Uterus (tissue), 4 donors: Measurements from ENCODE around the gene BDKRB1. TPM values are rescaled to one million over a fixed set of nuclear protein-coding genes. Genes with fewer than 3 reads are reported as not detected.

Experiments used
- DNase-seq, 2 donors: peaks; one replicate each; pipeline ENCODE4 v3.0.0-alpha.2; 2019 to 2020
- H3K27ac ChIP-seq, 2 donors: fragments of 200-600 bp; sonication (generic); 1 replicate in 1 of 2; 2 replicates in 1 of 2; pipeline ENCODE4 v1.5.1; 2016 to 2018
- H3K27me3 ChIP-seq, 2 donors: fragments of 200-600 bp; sonication (generic); one replicate each; pipeline ENCODE4 v1.5.1; 2018 to 2019; ENCODE audit warnings: control low read depth in 1 of 2
- H3K36me3 ChIP-seq, 2 donors: fragments of 200-600 bp; sonication (generic); one replicate each; pipeline ENCODE4 v1.5.1; 2019; ENCODE audit warnings: control low read depth in 1 of 2
- H3K4me1 ChIP-seq, 2 donors: fragments of 200-600 bp; sonication (generic); one replicate each; pipeline ENCODE4 v1.5.1; 2018 to 2019; ENCODE audit warnings: control low read depth in 1 of 2
- H3K4me3 ChIP-seq, 2 donors: fragments of 200-600 bp; sonication (generic); 1 replicate in 1 of 2; 2 replicates in 1 of 2; pipeline ENCODE4 v1.5.1; 2018 to 2019; ENCODE audit warnings: mild to moderate bottlenecking in 1 of 2
- H3K9me3 ChIP-seq, 2 donors: fragments of 200-600 bp; sonication (generic); one replicate each; pipeline ENCODE4 v1.5.1; 2019; ENCODE audit warnings: control low read depth in 1 of 2
- POLR2A ChIP-seq, 2 donors: fragments of 450-650 bp; IDR thresholded peaks; one replicate each; pipeline ENCODE4 v1.6.1; 2016; ENCODE audit warnings: antibody characterized with exemption in 2 of 2, mild to moderate bottlenecking in 1 of 2, moderate library complexity in 1 of 2
- intact Hi-C: fragments of 100-400 bp; cut with DNase I; formaldehyde crosslinking; loops from one replicate; pipeline ENCODE4 v1.15.1; 2023; ENCODE audit warnings: low total_unique reads
- total RNA-seq, 4 donors: library from RNA; depleted of rRNA in 3 of 4; stranded (reverse); fragments of >200 nt in 3 of 4; gene quantifications; one replicate each; pipeline versions ENCODE4 v1.1.0 to v1.2.4, GENCODE V29; 2014 to 2023
- TF ChIP-seq, protein P1 (sequence below), 4 experiments: fragments of 200-600 bp in 2 of 4; fragments of 450-650 bp in 2 of 4; sonication (generic) in 2 of 4; IDR thresholded peaks; one replicate each; pipeline ENCODE4 v1.5.1; 2016 to 2019; ENCODE audit warnings: antibody characterized with exemption in 4 of 4, mild to moderate bottlenecking in 2 of 4, moderate library complexity in 1 of 4
- donor health status: DM: yes; HTN: yes; CAD: no.

The BDKRB1 gene
- total RNA-seq, 4 donors from 2014 or later, result 0.83 to 3.7 TPM; not detected in 2

DNA sequence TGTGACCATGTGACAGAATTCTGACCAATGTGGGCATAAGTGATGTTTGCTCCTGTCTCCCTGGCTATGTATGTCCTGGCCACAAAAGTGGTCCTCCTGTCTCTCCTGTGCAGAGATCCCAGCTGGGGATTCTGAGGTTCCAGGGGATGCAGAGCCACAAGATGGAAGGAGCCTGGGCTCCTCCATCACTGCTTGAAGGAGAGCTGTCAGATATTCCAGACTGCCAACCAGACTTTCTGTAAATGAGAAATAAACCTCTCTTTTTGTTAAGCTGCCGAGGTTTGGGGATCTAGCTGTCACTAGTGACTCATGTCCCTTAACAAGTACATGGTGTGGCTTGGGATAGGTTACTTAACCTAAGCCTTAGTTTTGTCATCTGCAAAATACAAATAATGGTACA lies 21.9 kb downstream of the BDKRB1 start:
- Histone ChIP-seq H3K4me1 (no peaks in the 10 kb centered on the region), H3K27ac (no peak overlapping the region), H3K4me3 (no peak overlapping the region), H3K27me3 (no peaks in the 10 kb centered on the region), H3K9me3 (no peaks in the 10 kb centered on the region), H3K36me3 (no peaks in the 10 kb centered on the region)
- TF ChIP-seq POLR2A (IDR thresholded peaks at IDR 0.05), result no peak
- TF ChIP-seq, protein P1, sequence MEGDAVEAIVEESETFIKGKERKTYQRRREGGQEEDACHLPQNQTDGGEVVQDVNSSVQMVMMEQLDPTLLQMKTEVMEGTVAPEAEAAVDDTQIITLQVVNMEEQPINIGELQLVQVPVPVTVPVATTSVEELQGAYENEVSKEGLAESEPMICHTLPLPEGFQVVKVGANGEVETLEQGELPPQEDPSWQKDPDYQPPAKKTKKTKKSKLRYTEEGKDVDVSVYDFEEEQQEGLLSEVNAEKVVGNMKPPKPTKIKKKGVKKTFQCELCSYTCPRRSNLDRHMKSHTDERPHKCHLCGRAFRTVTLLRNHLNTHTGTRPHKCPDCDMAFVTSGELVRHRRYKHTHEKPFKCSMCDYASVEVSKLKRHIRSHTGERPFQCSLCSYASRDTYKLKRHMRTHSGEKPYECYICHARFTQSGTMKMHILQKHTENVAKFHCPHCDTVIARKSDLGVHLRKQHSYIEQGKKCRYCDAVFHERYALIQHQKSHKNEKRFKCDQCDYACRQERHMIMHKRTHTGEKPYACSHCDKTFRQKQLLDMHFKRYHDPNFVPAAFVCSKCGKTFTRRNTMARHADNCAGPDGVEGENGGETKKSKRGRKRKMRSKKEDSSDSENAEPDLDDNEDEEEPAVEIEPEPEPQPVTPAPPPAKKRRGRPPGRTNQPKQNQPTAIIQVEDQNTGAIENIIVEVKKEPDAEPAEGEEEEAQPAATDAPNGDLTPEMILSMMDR (IDR thresholded peaks at IDR 0.05), result no peak
- no peak for DNase-seq
- intact Hi-C loops, result loop anchor here (5.0 kb wide), 1 partner anchor 171 kb away; no protein-coding TSS in a partner anchor

DNA sequence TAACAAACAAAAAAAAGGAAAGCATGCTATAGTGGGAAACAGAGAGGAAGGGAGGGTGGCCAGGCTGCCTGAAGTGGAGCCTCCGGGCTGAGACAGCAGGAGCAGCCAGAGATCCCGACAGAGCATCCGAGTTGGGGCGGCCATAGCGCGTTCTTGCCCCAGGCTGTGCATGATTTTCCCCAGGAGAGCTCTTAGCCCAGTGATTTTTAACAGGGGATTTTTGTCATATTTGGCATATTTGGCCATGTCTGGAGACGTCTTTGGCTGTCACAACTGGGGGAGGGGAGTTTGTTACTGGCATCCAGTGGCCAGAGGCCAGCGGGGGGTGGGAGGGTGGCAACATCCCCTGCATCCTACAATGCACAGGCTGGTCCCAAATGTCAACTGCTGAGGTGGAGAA lies 23.6 kb downstream of the BDKRB1 start:
- intact Hi-C loops, result loop anchor here (5.0 kb wide), 1 partner anchor 172 kb away; no protein-coding TSS in a partner anchor
- H3K36me3 ChIP-seq, result no peaks in the 10 kb centered on the region
- no peak for DNase-seq
- TF ChIP-seq POLR2A (IDR thresholded peaks at IDR 0.05), result no peak
- TF ChIP-seq, protein P1 (IDR thresholded peaks at IDR 0.05), result no peak
- no peak overlapping the region for H3K27ac ChIP-seq
- H3K9me3 ChIP-seq, result no peaks in the 10 kb centered on the region
- no peaks in the 10 kb centered on the region for H3K27me3 ChIP-seq
- no peaks in the 10 kb centered on the region for H3K4me1 ChIP-seq
- no peak overlapping the region for H3K4me3 ChIP-seq

DNA sequence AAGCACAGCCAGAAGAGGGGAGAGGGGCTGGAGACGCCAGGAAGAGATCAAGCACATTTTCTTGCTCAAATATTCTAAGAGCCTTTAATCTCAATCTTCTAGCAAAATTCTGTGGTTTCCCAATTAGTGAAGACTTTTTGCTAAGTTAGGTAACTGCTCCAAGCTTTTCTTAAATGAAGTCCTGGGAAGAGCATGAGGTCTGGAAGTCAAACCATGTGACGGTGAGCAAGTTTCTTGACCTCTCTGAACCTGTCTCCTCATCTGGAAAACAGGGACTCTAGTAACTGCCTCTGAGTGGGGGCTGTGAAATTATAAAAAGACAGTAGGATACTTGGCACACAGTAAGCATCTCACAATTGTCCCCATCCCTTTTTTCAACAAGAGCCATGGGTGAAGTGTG lies 24.1 kb downstream of the BDKRB1 start:
- H3K4me3 ChIP-seq, result no peak overlapping the region
- H3K9me3 ChIP-seq, result no peaks in the 10 kb centered on the region
- no peak overlapping the region for H3K27ac ChIP-seq
- no peaks in the 10 kb centered on the region for H3K4me1 ChIP-seq
- no peak for DNase-seq
- no peaks in the 10 kb centered on the region for H3K36me3 ChIP-seq
- intact Hi-C loops, result no loop called here
- no peaks in the 10 kb centered on the region for H3K27me3 ChIP-seq
- TF ChIP-seq, protein P1 (IDR thresholded peaks at IDR 0.05), result no peak
- TF ChIP-seq POLR2A (IDR thresholded peaks at IDR 0.05), result no peak

DNA sequence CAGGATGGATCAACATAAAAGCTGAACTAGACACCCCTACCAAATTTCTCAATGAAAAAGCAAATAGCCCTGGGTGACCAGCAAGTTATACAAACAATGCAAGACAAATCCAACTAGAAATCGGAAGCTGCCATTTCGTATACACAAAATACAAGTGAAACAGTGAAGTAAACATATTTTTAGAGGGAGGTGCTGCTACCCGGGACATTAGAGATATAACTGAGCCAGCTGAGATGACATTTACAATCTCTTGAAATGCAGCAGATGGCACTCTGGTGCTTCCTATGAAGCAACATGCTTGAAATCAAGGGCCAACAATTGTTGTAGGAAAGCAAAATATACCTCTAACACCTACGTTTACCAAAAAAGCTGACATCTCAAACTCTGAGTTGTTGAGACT lies 25.5 kb downstream of the BDKRB1 start:
- no peak for TF ChIP-seq POLR2A (IDR thresholded peaks at IDR 0.05)
- TF ChIP-seq, protein P1 (IDR thresholded peaks at IDR 0.05), result no peak
- no peaks in the 10 kb centered on the region for H3K27me3 ChIP-seq
- no peaks in the 10 kb centered on the region for H3K4me1 ChIP-seq
- intact Hi-C loops, result no loop called here
- no peaks in the 10 kb centered on the region for H3K9me3 ChIP-seq
- no peak overlapping the region for H3K4me3 ChIP-seq
- DNase-seq, result no peak
- no peak overlapping the region for H3K27ac ChIP-seq
- no peaks in the 10 kb centered on the region for H3K36me3 ChIP-seq

DNA sequence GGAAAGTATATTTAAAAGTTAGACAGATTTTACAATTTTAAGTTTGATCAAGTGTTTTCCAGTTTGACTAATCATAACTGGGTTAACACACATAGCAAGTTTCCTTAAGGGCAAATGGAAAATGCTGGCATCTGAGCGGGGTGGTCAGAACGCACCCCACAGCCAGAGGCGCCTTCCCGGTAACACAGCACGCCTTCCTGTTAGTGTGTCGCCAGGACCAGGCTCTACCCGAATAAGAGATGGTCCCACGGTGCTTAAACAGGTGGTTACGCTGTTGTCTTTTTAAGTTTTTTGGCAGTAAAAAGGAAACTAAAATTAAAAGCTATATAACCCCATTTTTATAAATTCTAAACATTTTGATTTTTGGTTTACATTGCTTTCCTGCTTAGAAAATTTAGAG lies 28.0 kb downstream of the BDKRB1 start:
- no peak for DNase-seq
- no peak for TF ChIP-seq POLR2A (IDR thresholded peaks at IDR 0.05)
- TF ChIP-seq, protein P1 (IDR thresholded peaks at IDR 0.05), result no peak
- Histone ChIP-seq H3K36me3 (no peaks in the 10 kb centered on the region), H3K9me3 (no peaks in the 10 kb centered on the region), H3K4me1 (no peaks in the 10 kb centered on the region), H3K27me3 (no peaks in the 10 kb centered on the region), H3K27ac (no peak overlapping the region), H3K4me3 (no peak overlapping the region)
- intact Hi-C loops, result no loop called here
